Endothelial cell of umbilical vein (primary cell): ENCODE measurements around the gene MTRF1L. TPM values are rescaled to one million over a fixed set of nuclear protein-coding genes. Genes with fewer than 3 reads are reported as not detected.
A peak's percentile ranks its signal among the peaks of the same experiment; 100 is the strongest.

Experiments
- BruUV-seq: library from RNA; stranded (reverse); fragments of 400-500 nt; replicated peaks from 2 replicates; lab custom pipeline; 2021; lab: Mats Ljungman, UMichigan
- CTCF ChIA-PET: fragments of 300-600, 350-600 bp; sonication (Branson Sonifier 250); formaldehyde crosslinking; loops from one replicate; lab custom pipeline; 2021; ENCODE audit warnings: antibody characterized with exemption, inconsistent platforms; lab: Charles Lee
- POLR2A ChIA-PET: fragments of 300-600, 350-600 bp; sonication (Branson Sonifier 250); formaldehyde crosslinking; loops from one replicate; lab custom pipeline; 2021; ENCODE audit warnings: antibody characterized with exemption, inconsistent platforms; lab: Charles Lee
- DNase-seq: peaks from one replicate; pipeline ENCODE4 v3.0.0-alpha.2; 2011; ENCODE audit warnings: low read depth, low spot score
- FAIRE-seq: peaks from 2 replicates; lab custom pipeline; 2011; peaks lifted over from hg19 to GRCh38; lab: Jason Lieb, UNC
- H2AFZ ChIP-seq: 2 replicates; pipeline ENCODE4 v1.6.0; 2012; ENCODE audit warnings: low read depth, low read length, control low read depth, inconsistent platforms
- H3K27ac ChIP-seq: 2 replicates; pipeline ENCODE4 v1.5.1; 2011; ENCODE audit warnings: low read depth, mild to moderate bottlenecking, control low read depth, low read length, moderate library complexity; ENCODE audit not compliant: insufficient read depth
- H3K27me3 ChIP-seq, 2 experiments: 2 replicates each; pipeline versions ENCODE4 v1.6.0 to v1.6.1; 2011; ENCODE audit warnings: low read length in 2 of 2, mixed read lengths in 1 of 2; ENCODE audit not compliant: control insufficient read depth in 2 of 2, insufficient read depth in 2 of 2
- H3K36me3 ChIP-seq, 2 experiments: 2 replicates in 1 of 2; 3 replicates in 1 of 2; pipeline ENCODE4 v1.5.1; 2011; ENCODE audit warnings: low read length in 2 of 2, mild to moderate bottlenecking in 1 of 2, moderate library complexity in 1 of 2; ENCODE audit not compliant: control insufficient read depth in 2 of 2, insufficient read depth in 2 of 2; ENCODE audit errors: extremely low read depth in 1 of 2
- H3K4me1 ChIP-seq: 3 replicates; pipeline ENCODE4 v1.5.1; 2011; ENCODE audit warnings: mild to moderate bottlenecking, low read length; ENCODE audit not compliant: control insufficient read depth, insufficient read depth; ENCODE audit errors: extremely low read depth
- H3K4me2 ChIP-seq: 2 replicates; pipeline ENCODE4 v1.6.1; 2011; ENCODE audit warnings: low read length, control low read depth, mixed read lengths; ENCODE audit not compliant: insufficient read depth
- H3K4me3 ChIP-seq, 3 experiments: fragments of 200-600 bp in 1 of 3; sonication (generic), shearing (Covaris generic) in 1 of 3; replicated peaks in 1 of 3; 2 replicates each; pipeline ENCODE4 v1.5.1; 2011 to 2016; ENCODE audit warnings: control low read depth in 3 of 3, low read length in 3 of 3, mild to moderate bottlenecking in 2 of 3, inconsistent platforms in 1 of 3, low read depth in 1 of 3, moderate library complexity in 1 of 3; ENCODE audit not compliant: insufficient read depth in 1 of 3
- H3K79me2 ChIP-seq: 2 replicates; pipeline ENCODE4 v1.6.0; 2012; ENCODE audit warnings: low read length, inconsistent platforms; ENCODE audit not compliant: control insufficient read depth, insufficient read depth
- H3K9ac ChIP-seq: replicated peaks from 2 replicates; pipeline ENCODE3; 2011; ENCODE audit warnings: low read length, control low read depth; ENCODE audit not compliant: insufficient read depth; ENCODE audit errors: extremely low read depth
- H3K9me1 ChIP-seq: replicated peaks from 3 replicates; pipeline ENCODE4 v1.6.0; 2011; ENCODE audit warnings: mild to moderate bottlenecking, low read length; ENCODE audit not compliant: control insufficient read depth, insufficient read depth; ENCODE audit errors: extremely low read depth
- H3K9me3 ChIP-seq: replicated peaks from 2 replicates; pipeline ENCODE4 v1.5.1; 2012; ENCODE audit warnings: low read length, inconsistent platforms; ENCODE audit not compliant: control insufficient read depth, insufficient read depth
- H4K20me1 ChIP-seq: replicated peaks from 2 replicates; pipeline ENCODE3; 2011; ENCODE audit warnings: mild to moderate bottlenecking, low read length; ENCODE audit not compliant: control insufficient read depth, insufficient read depth; ENCODE audit errors: extremely low read depth
- JUN ChIP-seq: IDR thresholded peaks from 2 replicates; pipeline ENCODE4 v1.6.1; 2011; ENCODE audit warnings: borderline replicate concordance, low read depth; ENCODE audit not compliant: insufficient read length, insufficient read depth
- MAX ChIP-seq: IDR thresholded peaks from 2 replicates; pipeline ENCODE4 v1.6.1; 2011; ENCODE audit not compliant: insufficient read depth, insufficient read length
- POLR2A ChIP-seq: IDR thresholded peaks from 2 replicates; pipeline ENCODE4 v1.6.1; 2012; ENCODE audit warnings: low read depth, mild to moderate bottlenecking, control low read depth, low read length
- dilution Hi-C: fragments of 300-500 bp; cut with MboI; formaldehyde crosslinking; loops from one replicate; pipeline ENCODE4 v1.15.0; 2019; ENCODE audit warnings: low sequenced_read_pairs; ENCODE audit not compliant: extremely low pct_ligation_motif_present
- intact Hi-C: fragments of 100-400 bp; cut with micrococcal nuclease; formaldehyde crosslinking; loops from one replicate; pipeline ENCODE4 v1.10.0; 2022
- polyA plus RNA-seq, 4 experiments: library from polyadenylated mRNA; depleted of rRNA in 3 of 4; stranded (reverse) in 3 of 4; unstranded in 1 of 4; fragments of >200 nt; gene quantifications; 2 replicates each; pipeline versions ENCODE4 v1.2.1 to v1.2.3, GENCODE V29; 2011 to 2012; ENCODE audit warnings: missing spikeins in 1 of 4
- total RNA-seq: library from RNA; stranded (reverse); gene quantifications from 2 replicates; pipeline ENCODE4 v1.2.3, GENCODE V29; 2021

MTRF1L gene
- total and polyA plus RNA-seq, 2 donors (not counting 3 experiments of a cell fraction or from before 2014, with no cell fraction given): 6.2 to 27.5 TPM

GRCh38 chr6:152982904-152983636 lies 19.4 kb downstream of the MTRF1L start, which contains the start of gene FBXO5:
TSS of gene FBXO5 (minus strand) at chr6:152983041. CDS start at chr6:152982959, 82 bp downstream.
- FAIRE-seq: peak; percentile 88
- no peaks in the 10 kb centered on the region for H3K27me3 ChIP-seq
- intact Hi-C loops: loop anchor here (1.0 to 2.0 kb wide), 3 partner anchors 19 to 286 kb away; partner anchors contain the start of genes MTRF1L and MYCT1
- ChIA-PET POLR2A (interaction anchor here (1.2 kb wide), 1 partner anchor 284 kb away, joined by 3 read pairs; no protein-coding TSS in a partner anchor), CTCF (interaction anchor here (1.2 to 1.7 kb wide), 3 partner anchors 29 to 125 kb away, joined by 3 to 6 read pairs (median 5); no protein-coding TSS in a partner anchor)
- H3K36me3 ChIP-seq: peaks cover 0 to 2% of the 10 kb centered on the region in 2 experiments
- H3K4me3 ChIP-seq: peak within 1 kb of the TSS; percentile 76 to 99 (median 97)
- peak within 1 kb of the TSS; percentile 92 for H3K9ac ChIP-seq
- H3K27ac ChIP-seq: peak within 1 kb of the TSS; percentile 86
- peaks cover 66% of the 10 kb centered on the region for H3K79me2 ChIP-seq
- dilution Hi-C loops: no loop called here
- H3K4me2 ChIP-seq: peak within 1 kb of the TSS; percentile 98
- no peaks in the 10 kb centered on the region for H3K9me3 ChIP-seq
- no peaks in the 10 kb centered on the region for H4K20me1 ChIP-seq
- no peaks in the 10 kb centered on the region for H3K9me1 ChIP-seq
- peaks cover 40% of the 10 kb centered on the region for H3K4me1 ChIP-seq
- peak; percentile 97 for DNase-seq
- no TSS peak for BruUV-seq
- peak; percentile 61 for TF ChIP-seq MAX
- no peak for TF ChIP-seq JUN
- TF ChIP-seq POLR2A: peak; percentile 81
- peak within 1 kb of the TSS; percentile 70 for H2AFZ ChIP-seq
